GM18907 (cell line): ENCODE measurements around the gene CDH8.

Source experiments
- ATAC-seq: cut with Tn5 transposase; IDR thresholded peaks from one replicate; pipeline ENCODE4 v1.9.1; 2021; ENCODE audit warnings: mild to moderate bottlenecking, moderate library complexity; ENCODE audit not compliant: unreplicated experiment

Gene CDH8

DNA sequence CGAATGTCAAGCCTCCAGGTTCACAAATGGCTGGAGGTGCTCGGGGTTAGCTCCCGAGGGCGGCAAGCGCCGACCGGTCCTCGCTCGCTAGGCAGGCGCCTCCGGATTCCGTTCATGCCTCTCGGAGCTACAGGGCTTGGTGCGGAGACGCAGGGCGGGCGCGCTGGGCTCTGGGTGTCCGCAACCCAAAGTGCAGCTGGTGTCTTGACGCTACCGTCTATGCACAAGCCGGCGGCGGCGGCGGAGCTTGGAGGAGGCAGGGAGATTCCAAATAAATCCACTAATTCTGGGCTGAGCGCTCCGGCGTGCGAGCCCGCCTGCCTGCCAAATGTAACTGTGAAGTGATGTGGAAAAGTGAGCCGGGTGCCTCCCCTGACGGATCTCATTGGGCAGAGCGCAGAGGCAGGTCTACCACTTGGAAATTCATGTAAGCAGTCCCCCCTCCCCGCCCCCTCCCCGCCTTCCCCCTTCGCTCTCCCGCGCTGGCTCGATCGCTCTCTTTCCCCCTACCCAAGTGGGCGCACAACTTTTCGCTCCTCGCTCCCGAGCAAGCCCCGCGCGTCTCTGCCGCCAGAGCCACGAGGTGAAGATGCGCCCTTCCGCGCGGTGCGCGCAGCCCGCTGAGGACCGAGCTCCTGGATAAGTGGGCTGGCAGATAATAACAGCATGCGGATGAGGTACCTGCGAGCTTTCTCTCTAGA, at the start of gene CDH8:
CDH8 (minus strand) TSS at position 338 of the 701 bp plus-strand sequence. CDS start 15,035 bp downstream, outside the sequence.
- no peak for ATAC-seq

DNA sequence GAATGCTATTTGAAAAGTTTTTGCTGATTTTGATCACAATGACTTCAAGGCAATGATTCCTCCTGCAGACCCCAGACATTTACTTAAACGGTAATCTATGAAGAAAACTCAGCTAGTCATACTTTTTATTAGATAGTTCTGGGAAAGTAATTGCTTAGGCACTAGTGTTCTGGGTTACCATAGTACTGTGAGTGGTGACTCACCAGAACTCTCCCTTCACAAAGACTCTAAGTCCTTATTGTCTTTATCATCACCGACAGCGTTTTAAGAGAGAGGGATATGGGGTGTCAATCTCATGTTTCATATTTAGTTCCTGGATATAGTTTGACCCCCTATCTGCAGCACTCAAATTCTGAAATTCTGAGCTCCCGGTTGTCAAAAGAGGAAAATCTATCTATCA, 43.0 kb upstream of the CDH8 start:
- no peak for ATAC-seq

GRCh38 chr16:62077998-62078397, 41.8 kb upstream of the CDH8 start:
- no peak for ATAC-seq

DNA sequence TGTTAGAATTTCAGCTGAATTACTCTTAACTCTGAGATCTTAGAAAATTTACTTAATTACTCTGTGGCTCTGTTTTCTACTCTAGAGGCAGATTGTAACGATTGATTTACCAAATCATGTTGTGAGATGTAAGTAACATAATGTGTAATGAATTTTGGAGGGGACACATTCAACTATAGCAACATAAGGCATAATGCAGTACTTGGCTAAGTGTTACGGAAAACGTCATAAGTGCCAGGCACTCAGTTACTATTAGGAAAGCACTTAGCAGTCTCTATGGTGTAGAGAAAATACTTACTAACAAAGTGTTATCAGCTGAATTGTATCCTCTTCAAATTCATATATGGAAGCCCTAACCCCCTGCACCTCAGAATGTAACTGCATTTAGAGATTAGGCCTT, 40.6 kb upstream of the CDH8 start:
- no peak for ATAC-seq

GRCh38 chr16:62068747-62069146, 32.5 kb upstream of the CDH8 start:
- ATAC-seq, result no peak

- ATAC-seq, result no peak
These were observed 31.7 kb upstream of the CDH8 start for GRCh38 chr16:62067981-62068380.

GRCh38 chr16:62067182-62067581, 30.9 kb upstream of the CDH8 start:
- no peak for ATAC-seq

GRCh38 chr16:62066747-62067146, 30.5 kb upstream of the CDH8 start:
- ATAC-seq, result no peak

- ATAC-seq, result no peak
These were observed 27.9 kb upstream of the CDH8 start for GRCh38 chr16:62064173-62064572.

GRCh38 chr16:62060089-62060488, 23.9 kb upstream of the CDH8 start:
- ATAC-seq, result no peak

- ATAC-seq, result no peak
These were observed 23.3 kb upstream of the CDH8 start for GRCh38 chr16:62059527-62059926.

GRCh38 chr16:62058412-62058811, 22.2 kb upstream of the CDH8 start:
- ATAC-seq, result no peak

DNA sequence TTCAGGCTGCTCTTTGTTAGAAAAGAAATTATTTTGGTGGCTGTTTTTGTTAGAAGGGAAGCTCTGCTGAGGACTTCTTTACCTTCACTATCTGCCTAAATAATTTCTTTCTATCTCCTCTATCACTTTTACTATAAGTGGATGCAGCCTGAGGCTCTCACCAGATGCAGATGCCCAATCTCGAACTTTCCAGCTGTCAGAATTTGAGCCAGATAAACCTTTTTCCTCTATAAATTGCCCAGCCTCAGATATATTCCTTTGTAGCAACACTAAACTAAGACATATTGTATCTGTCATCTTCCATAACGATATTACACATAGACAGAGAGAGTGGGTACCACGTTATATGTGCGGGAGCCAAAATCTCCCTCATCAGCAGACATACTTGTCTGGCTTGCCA, 15.7 kb upstream of the CDH8 start:
- ATAC-seq, result no peak

DNA sequence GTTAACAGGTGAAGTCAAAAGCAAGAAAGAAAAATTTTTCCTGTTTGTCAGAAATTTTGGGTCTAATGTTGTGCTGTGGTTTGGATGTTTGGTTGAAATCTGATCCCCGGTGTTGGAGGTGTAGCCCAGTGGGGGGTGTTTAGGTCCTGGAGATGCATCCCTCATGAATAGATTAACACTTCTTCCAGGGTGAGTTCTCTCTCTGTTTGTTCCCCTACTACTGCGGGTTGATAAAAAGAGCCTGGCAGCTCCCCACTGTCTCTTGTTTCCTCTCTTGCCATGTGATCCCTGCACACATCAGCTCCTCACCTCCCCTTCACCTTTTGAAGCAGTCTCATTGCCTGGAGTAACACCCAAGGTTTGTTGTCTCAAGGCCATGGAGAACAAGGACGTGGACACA, 14.6 kb upstream of the CDH8 start:
- ATAC-seq, result no peak

DNA sequence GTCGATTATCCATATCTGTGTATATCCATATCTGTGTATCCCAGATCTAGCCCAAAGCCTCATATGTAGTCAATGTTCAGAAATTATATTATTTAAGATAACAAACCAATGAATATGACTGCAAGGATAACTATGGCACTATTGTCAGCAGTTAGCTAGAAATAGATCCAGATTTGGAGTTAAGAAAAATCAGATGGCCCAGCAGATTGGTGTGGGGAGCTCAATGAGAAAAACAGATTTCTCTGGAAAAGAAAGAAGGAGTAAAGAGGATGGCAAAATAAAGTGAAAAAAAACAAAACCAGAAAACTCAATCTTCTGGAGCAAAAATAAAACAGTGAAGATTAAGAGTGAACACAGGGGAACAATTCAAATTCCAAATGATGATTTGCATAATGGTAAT, 10.6 kb upstream of the CDH8 start:
- no peak for ATAC-seq

DNA sequence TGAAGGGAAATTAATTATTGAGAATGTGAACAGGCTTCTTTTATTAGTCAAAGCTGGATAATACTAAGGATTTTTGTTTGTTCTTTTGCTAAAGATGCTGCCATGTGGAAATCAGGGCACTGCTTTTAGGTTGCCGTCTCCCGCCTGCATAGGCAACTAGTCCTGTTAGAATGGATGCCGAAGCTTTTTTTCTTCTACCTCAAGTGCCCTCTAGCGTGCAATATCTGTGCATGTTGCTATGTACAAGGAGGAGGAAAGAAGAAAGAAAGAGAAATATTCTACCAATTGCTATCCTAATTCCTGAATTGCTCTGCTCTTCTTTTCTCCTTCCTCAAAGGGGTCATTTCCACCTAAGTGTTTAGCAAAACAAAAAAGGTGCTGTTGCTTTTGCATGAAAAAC, 5.2 kb upstream of the CDH8 start:
- no peak for ATAC-seq

GRCh38 chr16:62038646-62039045, 2.4 kb upstream of the CDH8 start:
- ATAC-seq, result no peak

DNA sequence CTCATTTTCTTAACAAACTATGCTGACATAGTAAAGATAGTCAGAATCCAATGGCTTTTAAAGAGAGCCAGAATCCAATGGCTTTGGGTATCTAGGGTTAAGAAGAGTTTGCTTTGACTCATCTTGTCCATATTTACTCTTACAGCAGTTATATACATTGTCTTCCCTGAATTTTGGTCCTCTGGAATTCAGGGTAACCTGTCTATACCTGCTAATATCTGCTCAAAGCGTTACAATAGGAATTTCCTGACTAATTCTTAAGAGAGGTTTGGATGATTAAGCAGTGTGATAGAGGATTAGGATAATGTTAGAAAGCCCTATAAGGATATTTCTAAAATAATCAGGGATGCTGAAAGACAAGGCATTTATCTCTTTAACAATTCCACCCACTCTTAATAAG, 2.0 kb upstream of the CDH8 start:
- no peak for ATAC-seq

DNA sequence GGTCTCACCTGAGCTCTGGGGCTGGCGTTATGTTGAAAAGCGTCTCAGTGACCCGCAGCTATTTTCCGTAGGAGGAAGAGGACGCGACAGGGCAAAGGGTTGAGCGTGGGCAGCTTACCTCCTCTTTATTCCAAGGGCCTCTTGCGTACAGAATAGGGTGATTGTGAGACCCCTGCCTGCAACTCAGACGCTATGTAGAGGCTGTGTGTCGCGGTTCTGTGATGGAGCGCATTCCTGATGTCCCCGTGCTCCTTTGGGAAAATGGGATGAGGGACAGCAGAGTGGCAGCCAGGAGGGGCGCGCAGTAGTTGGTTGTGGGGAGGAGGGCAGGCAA, 531 bp upstream of the CDH8 start:
- ATAC-seq, result no peak

DNA sequence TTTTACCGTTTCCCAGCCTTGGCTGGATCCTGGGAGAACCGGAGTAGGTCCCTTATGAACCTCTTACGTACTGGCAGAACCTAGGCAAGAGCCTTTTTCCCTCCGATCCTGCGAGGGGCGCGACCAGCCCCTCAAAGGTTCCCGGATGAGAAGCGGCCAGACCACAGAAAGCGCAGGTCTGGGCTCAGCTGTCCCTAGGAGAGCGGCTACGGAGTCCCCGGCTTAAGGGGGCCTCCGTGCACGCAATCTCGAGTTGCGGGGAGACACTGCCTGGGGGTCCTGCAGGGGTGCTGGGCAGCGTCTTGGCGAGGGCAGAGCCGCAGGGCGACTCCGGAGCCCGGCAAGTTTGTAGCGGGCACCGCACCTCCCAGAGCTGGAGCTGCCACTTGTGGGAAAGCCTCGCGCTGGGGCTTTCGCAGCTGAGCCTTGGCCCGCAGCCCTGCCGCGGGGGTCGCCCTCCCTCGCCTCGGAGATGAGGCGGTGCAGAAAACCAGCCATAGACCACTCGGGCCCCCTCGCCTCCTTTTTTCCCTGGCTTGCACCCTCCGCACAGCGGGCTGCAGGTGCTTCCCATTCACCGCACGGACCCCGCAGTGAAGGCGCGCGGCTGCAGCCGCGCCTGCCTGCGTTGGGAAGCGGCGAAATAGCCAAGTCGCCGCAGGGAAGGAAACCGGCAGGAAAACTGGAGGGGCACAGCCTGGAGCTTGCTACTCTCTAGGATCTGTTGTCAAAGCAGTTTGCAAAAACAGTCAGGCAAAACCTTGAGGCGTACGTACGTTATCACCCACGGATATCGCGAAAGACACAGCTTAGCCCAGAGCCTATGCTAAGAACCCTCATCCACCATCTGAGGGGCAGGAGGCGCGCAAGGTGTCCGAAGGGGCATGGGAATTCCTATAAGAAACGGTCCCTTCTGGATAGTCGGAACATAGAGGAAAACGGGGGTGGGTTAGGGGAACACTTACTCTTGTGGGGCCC, 834 bp downstream of the CDH8 start:
- ATAC-seq, result no peak

DNA sequence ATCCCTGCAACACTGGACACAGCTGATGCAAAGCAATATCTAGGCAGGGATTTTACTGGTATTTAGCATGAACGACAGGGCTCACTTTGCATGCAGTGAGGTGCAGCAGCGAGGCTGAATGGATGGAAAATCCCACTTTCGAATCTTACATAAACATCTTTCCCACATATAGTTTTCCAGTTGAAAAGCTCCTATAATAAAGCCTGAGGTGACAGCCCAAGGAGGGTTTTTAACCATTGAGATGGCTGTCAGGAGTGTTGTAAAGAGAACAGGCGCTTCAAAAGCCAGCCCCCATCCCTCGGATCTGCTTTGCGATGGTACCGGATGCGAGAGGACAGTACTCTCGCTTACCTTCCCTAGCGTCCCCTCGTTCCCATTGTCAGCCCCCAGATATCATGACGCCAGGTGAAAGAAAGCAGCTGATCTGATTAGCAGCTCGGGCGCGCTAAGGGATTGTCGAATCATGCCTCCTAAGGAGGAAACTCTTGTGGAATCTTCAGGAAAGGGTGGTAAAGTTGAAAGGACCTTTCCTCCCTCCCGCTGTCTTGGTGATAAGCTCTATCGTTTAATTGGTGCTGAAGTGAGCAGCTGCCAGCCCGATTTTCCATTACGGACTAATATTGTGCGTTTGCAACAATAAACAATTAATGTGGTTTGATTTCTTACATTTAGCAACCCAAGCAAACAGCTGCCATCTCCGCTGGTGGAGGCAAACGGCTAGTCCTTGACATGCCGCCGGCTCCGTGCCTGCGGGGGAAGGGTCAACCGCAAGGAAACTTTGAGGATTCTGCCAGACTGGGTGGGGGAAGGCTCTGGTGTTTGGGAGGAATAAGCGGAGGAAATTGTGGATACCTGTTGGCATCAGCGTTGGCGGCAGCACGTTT, 1.8 kb downstream of the CDH8 start:
- ATAC-seq, result no peak
